EL (cell line): ENCODE measurements around the gene PI16.

Source experiments
- DNase-seq: peaks from one replicate; pipeline ENCODE4 v3.0.0-alpha.2; 2016

Gene PI16

GRCh38 chr6:37005827-37006567 is 51.5 kb downstream of the PI16 start:
- no peak for DNase-seq

GRCh38 chr6:37006793-37007339 is 52.3 kb downstream of the PI16 start:
- peak; percentile 94 for DNase-seq

- no peak for DNase-seq
Observed at GRCh38 chr6:37007340-37008043, 53.0 kb downstream of the PI16 start.

GRCh38 chr6:37008484-37009465 is 54.2 kb downstream of the PI16 start:
- DNase-seq = no peak

- no peak for DNase-seq
Observed at GRCh38 chr6:37010402-37010892, 55.9 kb downstream of the PI16 start.

GRCh38 chr6:37011656-37012378 is 57.3 kb downstream of the PI16 start:
- DNase-seq = peak; percentile 52

GRCh38 chr6:37013516-37014491 is 59.3 kb downstream of the PI16 start:
- no peak for DNase-seq
